GM12801 (cell line): ENCODE measurements around the gene ZNF217.

Experiments used
- CTCF ChIP-seq: IDR thresholded peaks from one replicate; pipeline ENCODE4 v1.5.1; 2011; ENCODE audit warnings: control low read depth; ENCODE audit not compliant: insufficient read length; ENCODE audit errors: extremely low read depth

The ZNF217 gene

GRCh38 chr20:53530440-53530839, 63.2 kb downstream of the ZNF217 start:
- no peak for TF ChIP-seq CTCF

GRCh38 chr20:53529658-53530057, 64.0 kb downstream of the ZNF217 start:
- TF ChIP-seq CTCF = no peak

GRCh38 chr20:53527196-53527595, 66.4 kb downstream of the ZNF217 start:
- no peak for TF ChIP-seq CTCF

- TF ChIP-seq CTCF = no peak
These were observed 68.9 kb downstream of the ZNF217 start for GRCh38 chr20:53524589-53525312.

GRCh38 chr20:53522696-53523095, 70.9 kb downstream of the ZNF217 start:
- no peak for TF ChIP-seq CTCF

- no peak for TF ChIP-seq CTCF
These were observed 71.6 kb downstream of the ZNF217 start for GRCh38 chr20:53522026-53522425.

- TF ChIP-seq CTCF = no peak
These were observed 76.5 kb downstream of the ZNF217 start for GRCh38 chr20:53517146-53517545.
